ENCODE data around the gene INPP4B.

INPP4B gene

DNA sequence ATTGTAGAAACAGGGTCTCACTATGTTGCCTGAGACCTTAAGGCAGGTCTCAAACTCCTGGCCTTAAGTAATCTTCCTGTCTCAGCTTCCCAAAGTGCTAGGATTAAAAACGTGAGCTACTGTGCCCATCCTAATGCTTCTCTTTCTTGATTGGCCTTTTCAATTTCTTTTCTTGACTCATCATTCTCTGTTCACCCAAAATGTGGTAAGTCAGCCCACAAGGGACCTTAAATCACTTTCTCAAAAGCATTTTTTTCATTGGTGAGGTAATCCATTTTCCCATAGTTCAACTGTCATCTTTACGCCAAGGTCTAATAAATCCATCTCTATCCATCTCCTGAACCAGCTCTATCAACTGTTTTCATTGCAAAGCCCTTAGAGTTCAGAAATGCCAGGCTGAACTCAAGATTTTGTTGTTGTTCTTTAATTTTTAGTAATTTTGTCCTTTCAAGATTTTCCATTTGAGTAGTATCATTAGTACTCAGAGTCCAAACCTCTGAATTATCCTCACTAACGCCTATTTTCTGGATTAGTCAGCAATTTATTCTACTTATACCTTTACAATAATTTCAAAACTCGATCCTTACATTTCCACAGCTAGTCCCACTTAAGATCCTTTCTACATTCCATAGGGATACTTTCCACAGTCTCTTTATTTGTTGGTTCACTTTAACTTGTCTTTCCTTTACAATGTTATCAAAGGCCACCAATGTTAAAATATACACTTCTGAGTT, 681.2 kb downstream of the INPP4B start:
- DNase-seq (ENCODE audit: low spot score): no peak
- no peak for FAIRE-seq

DNA sequence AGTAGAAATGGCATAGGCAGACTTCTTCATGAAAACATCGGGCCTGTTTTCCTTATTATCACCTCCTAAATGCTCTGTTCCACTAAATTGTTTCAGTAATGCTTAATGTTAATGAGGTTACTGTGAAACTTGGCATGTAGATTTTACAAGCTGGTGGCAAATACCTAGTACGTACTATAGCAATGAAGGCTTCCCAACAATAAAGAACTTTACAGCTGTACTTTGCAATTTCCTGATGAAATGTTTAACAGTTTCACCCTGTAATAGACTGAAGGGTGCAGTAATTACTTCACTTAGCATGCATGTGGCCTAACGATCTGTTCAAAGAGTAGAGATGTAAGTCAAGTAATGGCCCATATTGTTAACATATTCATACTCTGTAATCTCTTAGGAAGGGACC, 685.0 kb downstream of the INPP4B start:
- no peak for FAIRE-seq
- DNase-seq (ENCODE audit: low spot score): no peak

DNA sequence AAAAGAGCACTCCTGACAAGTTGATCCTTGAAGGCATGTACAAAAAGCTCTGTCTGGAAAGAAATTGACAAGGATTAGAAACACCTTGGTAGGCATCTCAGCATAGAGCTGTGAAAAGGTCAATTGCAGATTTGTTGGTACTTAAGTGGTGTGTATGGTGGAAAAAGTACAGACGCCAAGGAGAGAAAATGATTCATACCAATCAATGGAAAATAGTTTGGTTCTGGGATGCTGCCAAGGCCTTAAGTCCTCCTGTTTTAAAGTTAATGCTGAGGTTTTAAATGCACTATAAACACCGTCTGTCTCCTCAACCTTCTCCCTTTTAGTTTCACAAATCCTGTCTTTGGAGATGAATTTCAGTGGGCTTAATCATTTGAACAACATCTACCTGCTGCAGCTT, 685.6 kb downstream of the INPP4B start:
- DNase-seq (ENCODE audit: low spot score) (no peak), FAIRE-seq (no peak)

DNA sequence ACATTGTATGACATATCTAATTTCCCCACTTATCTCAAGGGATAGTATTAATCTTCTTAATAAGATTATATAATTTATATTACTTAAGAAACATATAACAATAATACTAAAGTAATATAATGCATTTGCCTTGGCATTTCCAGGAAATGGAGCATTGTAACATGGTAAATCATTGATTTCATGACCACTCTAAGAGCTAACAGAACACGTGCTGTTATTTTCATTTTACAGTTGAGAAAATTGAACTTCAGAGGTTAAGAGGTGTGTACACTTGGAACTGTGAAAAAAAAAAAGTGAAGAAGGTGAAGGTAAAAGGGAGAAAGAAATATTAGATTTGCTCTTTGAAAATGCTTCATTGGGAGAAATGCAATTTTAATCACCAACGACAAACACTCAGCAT, 687.1 kb downstream of the INPP4B start:
- FAIRE-seq (no peak), DNase-seq (ENCODE audit: low spot score) (no peak)

DNA sequence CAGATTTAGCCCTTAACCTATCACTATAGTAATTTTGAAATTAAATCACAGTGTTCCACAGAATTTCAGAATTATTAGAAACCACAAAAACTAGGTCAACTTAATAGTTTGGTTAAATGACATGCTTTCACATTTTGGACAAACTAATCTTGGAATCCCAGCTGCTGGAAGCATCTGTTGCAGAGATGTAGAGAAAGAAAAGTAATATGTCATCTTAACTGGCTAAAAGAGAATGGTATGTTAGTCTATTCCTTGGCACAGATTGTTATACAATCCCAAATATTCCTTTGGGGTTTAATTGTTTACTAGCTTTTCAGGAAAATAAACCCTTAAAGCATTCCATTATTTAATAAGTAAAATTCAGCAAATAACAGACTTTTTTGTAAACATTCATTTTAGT, 689.8 kb downstream of the INPP4B start:
- FAIRE-seq (no peak), DNase-seq (ENCODE audit: low spot score) (no peak)

DNA sequence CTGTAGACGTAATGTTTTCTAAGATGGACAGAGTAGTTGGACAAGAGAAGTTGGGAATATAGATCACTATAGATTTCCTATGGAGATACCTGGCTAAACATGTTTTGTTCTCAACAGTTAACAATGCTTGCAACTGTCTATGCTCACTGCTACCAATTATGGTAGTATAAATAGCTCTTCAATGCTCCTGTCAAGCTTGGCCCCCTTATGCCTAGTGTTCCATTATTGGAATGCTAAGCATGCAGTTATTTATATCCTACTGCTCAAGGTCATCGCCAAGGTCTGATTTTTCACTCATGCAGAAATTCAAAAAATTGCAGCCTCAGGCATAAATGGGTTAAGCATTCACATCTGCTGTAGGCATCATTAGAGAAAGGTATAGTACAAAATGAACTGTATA, 690.8 kb downstream of the INPP4B start:
- no peak for FAIRE-seq
- no peak for DNase-seq (ENCODE audit: low spot score)

DNA sequence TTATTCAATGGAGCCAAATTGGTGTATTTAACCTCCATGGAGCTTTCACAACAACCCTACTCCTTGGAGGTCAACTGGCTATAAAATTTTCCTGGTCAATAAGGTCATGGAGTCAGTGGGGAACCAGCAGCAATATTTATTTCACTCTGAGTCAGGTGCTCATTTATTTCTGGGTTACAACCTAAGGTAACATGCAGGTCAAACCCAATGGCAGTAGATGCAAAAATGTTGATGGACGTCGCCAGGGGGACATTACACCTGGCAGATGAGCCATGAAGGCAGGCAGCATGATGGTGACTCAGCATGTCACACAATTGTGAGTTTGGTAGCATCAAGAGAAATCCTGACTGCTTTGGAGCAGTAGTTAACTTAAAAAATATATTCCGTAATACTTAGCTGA, 695.6 kb downstream of the INPP4B start:
- FAIRE-seq (no peak), DNase-seq (ENCODE audit: low spot score) (no peak)

DNA sequence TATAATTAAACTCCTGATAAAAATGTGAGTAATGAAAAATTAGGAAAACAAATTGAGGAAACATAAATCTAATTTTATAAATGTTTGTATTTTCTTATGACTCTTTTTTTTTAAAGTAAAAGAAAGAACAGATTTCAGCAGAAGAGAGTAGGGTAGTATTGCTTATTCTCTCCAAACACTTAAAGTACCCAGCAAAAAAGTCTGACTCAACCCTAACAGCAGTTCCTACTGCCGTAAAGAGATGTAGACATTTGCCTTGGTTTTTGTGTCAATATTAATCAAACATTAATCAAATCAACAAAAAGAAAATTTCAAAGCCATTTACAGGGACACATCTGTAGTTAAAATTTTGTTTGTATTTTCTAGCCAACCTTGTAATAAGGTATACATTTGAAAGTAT, 701.3 kb downstream of the INPP4B start:
- no peak for DNase-seq (ENCODE audit: low spot score)
- no peak for FAIRE-seq

DNA sequence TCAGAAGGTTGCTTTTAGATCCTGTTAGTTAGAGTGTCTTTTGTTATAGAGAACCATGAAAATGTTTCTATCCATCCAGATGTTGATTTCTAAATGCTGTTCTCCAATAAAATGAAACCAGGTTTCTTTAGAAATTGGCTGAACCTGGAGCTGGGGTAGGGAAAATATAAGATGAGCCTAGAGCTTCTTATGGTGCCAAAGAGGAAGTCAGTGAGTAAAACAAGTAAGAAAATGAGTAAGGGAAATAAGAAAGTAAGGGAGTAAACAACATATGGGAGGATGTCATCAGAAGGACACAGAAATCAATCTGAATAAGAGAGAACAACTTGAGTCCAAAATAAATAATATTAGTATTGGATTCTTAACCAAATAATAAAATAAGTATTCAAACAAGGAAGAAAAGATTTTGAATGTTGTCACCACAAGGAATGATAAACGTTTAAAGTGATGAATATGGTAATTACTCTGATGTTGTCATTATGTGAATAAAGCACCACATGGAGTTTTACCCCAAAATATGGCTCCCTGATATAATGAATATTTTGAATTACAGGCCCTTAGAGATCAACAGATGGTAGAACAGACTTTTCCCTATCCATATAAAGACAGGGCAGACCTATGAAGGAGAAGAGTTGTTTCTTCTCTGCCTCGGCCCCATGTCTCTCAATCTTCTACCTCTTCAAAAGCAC, 703.6 kb downstream of the INPP4B start:
- no peak for DNase-seq (ENCODE audit: low spot score)
- FAIRE-seq: no peak

DNA sequence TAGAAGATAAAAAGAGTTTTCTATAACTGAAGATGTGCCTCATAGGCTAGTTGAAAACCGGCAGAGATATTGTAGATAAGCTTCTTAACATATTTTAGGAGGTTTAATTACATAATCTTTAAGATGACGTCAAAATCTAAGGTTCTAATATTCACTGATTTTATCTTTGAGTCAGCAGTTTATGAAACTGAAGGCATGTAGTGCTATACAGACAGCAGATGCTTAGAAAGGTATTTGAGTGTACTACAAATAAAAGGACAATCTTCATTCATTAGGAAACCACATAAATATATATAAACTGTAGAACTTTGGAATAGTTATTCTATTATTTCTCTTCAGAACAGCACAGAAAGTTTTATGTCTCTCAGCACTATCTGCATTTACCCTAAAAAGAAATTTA, 704.9 kb downstream of the INPP4B start:
- DNase-seq (ENCODE audit: low spot score) (no peak), FAIRE-seq (no peak)

DNA sequence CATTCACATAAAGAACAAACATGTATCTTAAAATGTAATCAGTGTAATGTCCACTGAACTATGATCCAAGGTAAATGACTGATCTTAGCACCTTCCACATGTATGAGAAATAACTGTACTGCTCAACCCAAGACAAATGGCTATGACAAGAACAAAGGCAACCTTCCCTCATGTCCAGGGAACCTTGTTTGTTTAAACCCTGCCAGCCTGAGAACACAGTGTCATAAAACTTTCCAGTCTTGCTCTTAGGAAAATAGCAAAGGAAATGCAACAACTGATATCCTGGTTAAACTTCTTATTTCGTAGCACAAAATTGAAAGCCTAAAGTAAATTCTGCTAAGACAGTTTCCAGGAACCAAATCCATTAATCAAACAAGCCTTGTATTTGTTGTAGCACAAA, 715.4 kb downstream of the INPP4B start:
- no peak for FAIRE-seq

DNA sequence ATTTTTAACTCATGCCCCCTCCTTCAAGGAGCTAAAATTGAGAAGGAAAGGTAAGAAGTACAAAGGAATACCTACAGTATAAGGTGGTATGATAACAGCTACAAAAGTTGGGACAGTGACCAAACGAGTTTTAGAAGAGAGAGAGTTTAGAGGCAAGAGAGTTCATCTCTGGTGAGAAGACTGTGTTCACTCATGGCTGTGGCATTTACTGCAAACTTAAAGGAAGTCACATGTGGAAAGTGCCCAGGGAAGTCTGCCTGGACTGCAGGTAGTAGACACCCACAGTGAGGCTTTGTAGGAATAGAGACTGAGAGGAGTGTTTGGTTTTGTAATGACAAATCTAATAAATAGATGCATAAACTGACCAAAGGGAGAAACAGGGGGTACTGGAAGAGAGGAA, 716.2 kb downstream of the INPP4B start:
- DNase-seq (ENCODE audit: low spot score) (no peak), FAIRE-seq (no peak)

More for the DNA sequence above, 715.4 kb downstream of the INPP4B start:
- no peak for DNase-seq (ENCODE audit: low spot score)

DNA sequence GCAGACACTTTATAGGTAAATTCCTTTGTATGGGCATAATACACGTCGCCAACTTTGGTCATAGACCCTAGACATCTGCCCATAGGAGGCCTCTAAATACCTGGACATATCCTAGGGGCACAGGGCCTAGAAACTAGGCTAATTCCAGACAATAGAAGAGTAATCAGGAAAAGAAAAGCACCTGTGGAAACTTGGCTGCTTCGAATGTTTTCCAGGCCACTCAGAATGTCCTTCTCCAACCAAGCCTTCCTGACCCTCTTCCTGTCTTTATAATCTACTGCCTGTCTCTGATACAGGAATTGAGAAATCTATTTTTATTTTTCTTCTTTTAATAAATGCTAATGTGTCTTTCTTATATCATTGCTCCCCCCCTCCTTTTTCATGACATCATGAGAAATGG, 716.6 kb downstream of the INPP4B start:
- no peak for FAIRE-seq
- DNase-seq (ENCODE audit: low spot score): no peak

DNA sequence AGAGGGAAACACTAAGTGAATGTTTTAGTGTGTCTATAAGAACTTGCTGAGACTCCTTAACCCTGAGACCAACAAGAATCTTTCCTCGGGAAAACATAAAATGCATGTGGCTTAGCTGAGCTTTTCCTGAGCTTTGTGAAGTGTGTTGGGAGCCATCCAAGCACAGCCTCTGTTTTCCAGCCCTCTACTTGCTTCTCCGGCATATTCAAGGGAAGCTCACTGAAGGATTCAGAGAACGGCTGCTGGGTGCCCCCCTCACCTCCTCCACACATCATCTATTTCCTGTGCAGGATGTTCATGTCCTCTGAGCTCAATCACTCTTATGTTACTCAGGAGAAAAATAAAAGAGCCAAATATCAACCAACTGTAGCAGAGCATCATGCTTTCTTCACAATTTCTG, 717.6 kb downstream of the INPP4B start:
- no peak for FAIRE-seq
- DNase-seq (ENCODE audit: low spot score): no peak

DNA sequence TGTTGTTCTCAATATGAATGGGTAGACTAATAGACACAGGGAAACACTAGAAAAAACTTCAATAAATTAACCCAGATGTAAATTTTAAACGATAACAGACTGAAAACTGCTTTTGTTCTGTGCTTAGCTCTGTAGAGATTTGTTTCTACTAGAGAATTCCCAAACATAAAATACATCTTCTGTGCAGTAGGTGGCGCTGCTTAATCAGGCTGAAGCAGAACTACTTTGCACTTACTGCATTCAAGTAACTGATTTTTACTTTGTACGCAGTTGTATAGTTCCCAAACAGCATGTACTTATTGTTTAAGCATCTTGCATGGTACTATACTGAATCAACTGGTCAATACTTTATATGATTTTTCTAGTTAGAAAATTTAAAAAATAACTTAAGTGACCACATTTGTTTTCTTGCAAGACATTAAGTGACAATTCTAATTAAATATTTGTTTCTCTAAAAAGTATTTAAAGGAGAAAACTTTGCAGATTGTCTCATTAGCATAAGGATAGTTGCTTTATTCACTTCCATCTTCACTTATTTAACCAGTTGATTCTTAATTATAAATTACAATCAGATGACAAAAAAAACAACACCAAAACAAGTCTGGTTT, 719.1 kb downstream of the INPP4B start:
- DNase-seq (ENCODE audit: low spot score) (peak; percentile 17), FAIRE-seq (no peak)

DNA sequence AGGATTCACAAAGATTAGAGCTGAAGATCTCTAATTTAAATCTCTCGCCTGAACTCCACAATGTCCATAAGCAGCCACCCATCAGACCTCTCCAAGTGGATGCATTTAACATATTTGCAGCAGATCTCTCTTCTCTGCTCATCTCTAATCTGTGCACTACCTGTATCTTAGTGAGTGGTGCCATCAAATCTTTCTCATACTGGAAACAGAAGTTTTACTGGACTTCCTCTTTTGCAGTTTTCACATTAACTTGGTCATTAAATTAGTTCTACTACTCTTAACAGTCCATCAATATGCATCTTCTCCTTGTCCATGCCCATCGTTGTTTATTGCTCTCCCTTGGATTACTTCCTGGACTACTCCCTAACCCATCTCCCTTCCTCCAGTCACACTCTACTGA, 721.2 kb downstream of the INPP4B start:
- FAIRE-seq: no peak
- no peak for DNase-seq (ENCODE audit: low spot score)

DNA sequence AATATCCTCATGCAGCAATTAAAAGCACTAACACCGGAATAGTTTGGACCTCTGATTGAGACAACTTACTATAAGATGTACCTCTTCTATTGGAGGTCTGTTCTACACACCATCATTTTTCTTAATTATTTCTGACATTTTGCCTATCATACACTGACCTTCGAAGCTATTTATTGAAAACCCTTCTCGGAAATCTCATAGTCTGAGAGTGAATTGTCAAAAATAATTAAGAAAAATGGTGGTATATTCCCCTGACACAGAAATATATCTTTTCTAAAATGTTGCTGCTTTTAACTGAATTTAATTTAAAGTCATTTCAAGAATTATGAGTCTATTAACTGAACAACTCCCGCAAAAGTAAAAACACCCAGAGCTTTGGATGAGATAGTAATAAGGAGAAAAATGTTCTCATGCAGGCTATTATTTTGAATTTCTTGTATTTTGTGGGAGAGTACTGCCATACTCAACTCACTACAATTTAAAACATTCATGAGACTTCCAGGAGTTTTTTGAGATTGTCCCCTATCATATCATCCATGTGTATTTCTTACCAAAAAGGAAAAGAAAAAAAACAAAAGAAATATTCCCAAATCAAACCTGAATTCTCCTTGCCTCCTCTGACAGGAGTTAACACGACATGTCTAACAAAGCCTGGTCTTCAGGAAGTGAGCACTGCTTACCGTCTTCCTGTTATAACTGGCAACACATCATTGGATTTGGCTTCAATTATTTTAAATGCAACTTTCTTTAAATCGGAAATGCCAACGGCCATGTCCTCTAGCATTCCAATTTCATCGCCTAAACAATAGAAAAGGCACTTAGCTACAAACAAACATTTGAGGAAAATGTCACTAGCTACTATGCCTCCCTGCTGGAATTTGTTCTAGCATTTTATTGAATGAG, 724.4 kb downstream of the INPP4B start:
- no peak for DNase-seq (ENCODE audit: low spot score)
- no peak for FAIRE-seq

DNA sequence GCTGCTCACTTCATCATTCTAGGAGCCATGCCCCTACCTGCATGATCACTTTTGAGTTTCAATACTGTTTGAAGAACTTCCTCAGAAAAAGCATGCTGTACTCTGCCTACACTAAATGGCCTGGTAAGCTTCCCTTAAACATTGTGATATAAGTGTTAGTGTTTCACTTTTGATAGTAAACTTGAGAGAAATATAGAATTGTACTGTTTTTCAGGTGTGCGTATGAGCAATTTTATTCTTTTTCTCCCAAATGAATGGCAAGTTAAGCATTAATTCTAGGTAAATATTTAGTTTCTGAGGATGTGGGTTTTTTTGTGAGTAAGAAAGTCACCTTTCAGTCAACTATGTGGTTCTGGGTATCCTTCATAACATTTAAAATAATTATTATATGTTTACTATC, 725.2 kb downstream of the INPP4B start:
- DNase-seq (ENCODE audit: low spot score): no peak
- FAIRE-seq: no peak

DNA sequence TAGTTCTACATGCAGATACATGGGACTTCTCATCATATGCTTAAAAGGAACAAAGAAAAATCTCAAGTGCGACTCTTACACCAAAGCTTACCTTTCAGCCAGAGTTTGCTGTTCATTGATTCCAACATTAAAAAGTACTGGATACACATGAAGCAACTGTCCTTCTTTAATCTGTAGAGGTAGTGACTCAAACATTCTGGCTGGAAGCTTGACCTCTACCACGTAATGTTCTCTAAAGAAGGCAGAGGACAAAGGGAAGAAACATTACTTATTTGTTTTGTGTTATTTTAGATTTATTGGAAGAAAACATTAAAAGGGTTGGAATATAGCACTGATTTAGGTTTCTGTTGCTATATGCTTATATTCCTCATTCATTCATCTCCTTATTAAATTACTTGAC, 733.6 kb downstream of the INPP4B start:
- no peak for FAIRE-seq
- no peak for DNase-seq (ENCODE audit: low spot score)

DNA sequence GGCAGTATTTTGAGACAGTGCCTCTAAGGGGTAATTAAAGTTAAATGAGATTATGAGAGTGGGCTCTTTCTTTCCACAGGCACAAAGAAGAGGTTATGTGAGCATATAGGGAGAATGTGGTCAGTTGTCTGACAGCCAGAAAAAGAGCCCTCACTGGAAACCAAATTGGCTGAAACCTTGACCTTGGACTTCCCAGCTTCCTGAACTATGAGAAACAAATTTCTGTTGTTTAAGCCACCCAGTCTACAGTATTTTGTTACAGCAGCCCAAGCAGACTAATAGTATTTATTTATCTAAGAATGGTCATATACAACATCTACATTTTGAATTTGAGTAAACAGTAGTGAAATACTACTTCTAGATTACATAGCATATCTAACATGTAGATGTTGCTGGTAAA, 736.0 kb downstream of the INPP4B start:
- DNase-seq (ENCODE audit: low spot score): no peak
- FAIRE-seq: no peak

DNA sequence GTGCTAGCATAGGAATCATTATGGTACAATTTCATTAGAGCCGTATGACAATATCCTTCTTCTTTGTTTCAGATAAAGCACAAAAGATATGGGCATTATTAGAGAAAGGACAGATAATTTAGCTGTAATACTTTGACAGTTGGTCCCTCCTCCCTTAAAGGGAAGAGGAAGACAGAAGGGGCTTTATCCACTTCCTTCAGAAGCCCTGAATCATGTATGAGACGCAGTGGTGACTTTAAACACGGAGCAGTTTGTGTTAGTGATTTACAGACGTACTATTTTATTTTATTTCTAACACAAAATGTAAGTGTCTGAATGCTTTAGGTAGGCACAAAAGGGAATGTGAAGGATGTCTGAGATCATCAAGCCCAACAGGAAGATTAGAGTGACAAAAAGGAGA, 742.1 kb downstream of the INPP4B start:
- DNase-seq (ENCODE audit: low spot score): no peak
- FAIRE-seq: no peak

DNA sequence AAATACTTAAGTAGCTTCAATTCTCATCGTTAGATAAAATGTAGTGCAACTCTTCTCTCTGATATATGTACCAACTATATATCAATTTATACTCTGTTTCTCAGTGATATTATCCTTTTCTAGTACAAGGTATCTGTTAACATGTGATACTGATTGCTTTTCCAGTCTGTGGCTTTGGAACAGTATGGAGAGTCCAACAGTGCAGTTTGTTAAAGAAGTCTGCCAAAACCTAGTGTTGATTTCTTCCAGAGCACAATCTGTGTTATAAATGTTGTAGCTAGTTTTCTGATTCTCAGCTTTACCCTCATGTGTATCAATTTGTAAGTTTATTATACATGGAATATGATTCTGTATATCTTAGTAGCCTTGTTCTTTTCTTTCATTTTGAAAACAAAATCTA, 744.7 kb downstream of the INPP4B start:
- DNase-seq (ENCODE audit: low spot score) (no peak), FAIRE-seq (no peak)

Measured in urothelium cell line (cell line).